ENCODE measurements around the gene ERBB4.

Gene ERBB4

GRCh38 chr2:212344131-212344530, 194.5 kb downstream of the ERBB4 start:
- no peak for DNase-seq (ENCODE audit: extremely low read depth, low read depth)
- no peak overlapping the region for H3K4me3 ChIP-seq (replicated peaks; ENCODE audit: low read depth, low read length)
- no peak for TF ChIP-seq CTCF (IDR thresholded peaks at IDR 0.05; ENCODE audit: low read depth, low read length, missing control alignments)

- DNase-seq (ENCODE audit: extremely low read depth, low read depth) = no peak
- H3K4me3 ChIP-seq (replicated peaks; ENCODE audit: low read depth, low read length) = no peak overlapping the region
- TF ChIP-seq CTCF (IDR thresholded peaks at IDR 0.05; ENCODE audit: low read depth, low read length, missing control alignments) = no peak
These were observed 195.4 kb downstream of the ERBB4 start for GRCh38 chr2:212343167-212343566.

GRCh38 chr2:212337486-212338343, 200.9 kb downstream of the ERBB4 start:
- H3K4me3 ChIP-seq (replicated peaks; ENCODE audit: low read depth, low read length) = no peak overlapping the region
- TF ChIP-seq CTCF (IDR thresholded peaks at IDR 0.05; ENCODE audit: low read depth, low read length, missing control alignments) = no peak
- no peak for DNase-seq (ENCODE audit: extremely low read depth, low read depth)

- TF ChIP-seq CTCF (IDR thresholded peaks at IDR 0.05; ENCODE audit: low read depth, low read length, missing control alignments) = no peak
- no peak overlapping the region for H3K4me3 ChIP-seq (replicated peaks; ENCODE audit: low read depth, low read length)
- no peak for DNase-seq (ENCODE audit: extremely low read depth, low read depth)
These were observed 201.6 kb downstream of the ERBB4 start for GRCh38 chr2:212337036-212337435.

- no peak for TF ChIP-seq CTCF (IDR thresholded peaks at IDR 0.05; ENCODE audit: low read depth, low read length, missing control alignments)
- no peak overlapping the region for H3K4me3 ChIP-seq (replicated peaks; ENCODE audit: low read depth, low read length)
- no peak for DNase-seq (ENCODE audit: extremely low read depth, low read depth)
These were observed 208.3 kb downstream of the ERBB4 start for GRCh38 chr2:212330263-212330662.

- TF ChIP-seq CTCF (IDR thresholded peaks at IDR 0.05; ENCODE audit: low read depth, low read length, missing control alignments) = no peak
These were observed 209.7 kb downstream of the ERBB4 start for GRCh38 chr2:212328712-212329496.

More at GRCh38 chr2:212328712-212329496, 209.7 kb downstream of the ERBB4 start:
- DNase-seq (ENCODE audit: extremely low read depth, low read depth) = no peak
- H3K4me3 ChIP-seq (replicated peaks; ENCODE audit: low read depth, low read length) = no peak overlapping the region
